Naive B cell (primary cell): ENCODE data around the gene ZBTB38. TPM values are rescaled to one million over a fixed set of nuclear protein-coding genes. Genes with fewer than 3 reads are reported as not detected.

Experiments
- ATAC-seq, 2 donors: fragments of 150-1000 bp; cut with Tn5 transposase; 2 replicates each; pipeline ENCODE4 v1.10.0; 2021; ENCODE audit warnings: low read depth in 2 of 2, mild to moderate bottlenecking in 2 of 2, moderate library complexity in 2 of 2
- DNase-seq: peaks from one replicate; pipeline ENCODE4 v3.0.0; 2022
- H3K27ac Mint-ChIP-seq, 6 donors: one replicate each; pipeline ENCODE4 v1.8.0; 2020 to 2022; ENCODE audit warnings: mild to moderate bottlenecking in 6 of 6, mixed read lengths in 6 of 6, moderate library complexity in 5 of 6, inconsistent platforms in 2 of 6
- H3K27me3 Mint-ChIP-seq, 3 donors: one replicate each; pipeline ENCODE4 v1.8.0; 2021 to 2022; ENCODE audit warnings: mixed read lengths in 3 of 3, mild to moderate bottlenecking in 1 of 3
- H3K36me3 Mint-ChIP-seq, 2 donors: one replicate each; pipeline ENCODE4 v1.8.0; 2020 to 2022; ENCODE audit warnings: mixed read lengths in 2 of 2, inconsistent platforms in 1 of 2, mild to moderate bottlenecking in 1 of 2
- H3K4me1 Mint-ChIP-seq, 3 donors: one replicate each; pipeline ENCODE4 v1.8.0; 2020 to 2022; ENCODE audit warnings: mixed read lengths in 3 of 3, inconsistent platforms in 1 of 3, mild to moderate bottlenecking in 1 of 3, moderate library complexity in 1 of 3
- H3K4me3 Mint-ChIP-seq, 8 donors: one replicate each; pipeline ENCODE4 v1.8.0; 2020 to 2022; ENCODE audit warnings: mild to moderate bottlenecking in 8 of 8, mixed read lengths in 8 of 8, moderate library complexity in 8 of 8, inconsistent platforms in 2 of 8
- H3K9me3 Mint-ChIP-seq, 7 donors: one replicate each; pipeline ENCODE4 v1.8.0; 2020 to 2022; ENCODE audit warnings: mixed read lengths in 7 of 7, mild to moderate bottlenecking in 5 of 7, inconsistent platforms in 2 of 7, moderate library complexity in 1 of 7
- polyA plus RNA-seq, 6 donors: library from polyadenylated mRNA; unstranded; fragments of 300-500 nt; fragmentation: Illumina TruSeq; gene quantifications; one replicate each; pipeline ENCODE4 v1.2.3, GENCODE V29; 2021; ENCODE audit warnings: low read depth in 6 of 6

ZBTB38 gene
- polyA plus RNA-seq, 6 donors from 2014 or later: 15.9 to 48.1 (median 35.4) TPM

DNA sequence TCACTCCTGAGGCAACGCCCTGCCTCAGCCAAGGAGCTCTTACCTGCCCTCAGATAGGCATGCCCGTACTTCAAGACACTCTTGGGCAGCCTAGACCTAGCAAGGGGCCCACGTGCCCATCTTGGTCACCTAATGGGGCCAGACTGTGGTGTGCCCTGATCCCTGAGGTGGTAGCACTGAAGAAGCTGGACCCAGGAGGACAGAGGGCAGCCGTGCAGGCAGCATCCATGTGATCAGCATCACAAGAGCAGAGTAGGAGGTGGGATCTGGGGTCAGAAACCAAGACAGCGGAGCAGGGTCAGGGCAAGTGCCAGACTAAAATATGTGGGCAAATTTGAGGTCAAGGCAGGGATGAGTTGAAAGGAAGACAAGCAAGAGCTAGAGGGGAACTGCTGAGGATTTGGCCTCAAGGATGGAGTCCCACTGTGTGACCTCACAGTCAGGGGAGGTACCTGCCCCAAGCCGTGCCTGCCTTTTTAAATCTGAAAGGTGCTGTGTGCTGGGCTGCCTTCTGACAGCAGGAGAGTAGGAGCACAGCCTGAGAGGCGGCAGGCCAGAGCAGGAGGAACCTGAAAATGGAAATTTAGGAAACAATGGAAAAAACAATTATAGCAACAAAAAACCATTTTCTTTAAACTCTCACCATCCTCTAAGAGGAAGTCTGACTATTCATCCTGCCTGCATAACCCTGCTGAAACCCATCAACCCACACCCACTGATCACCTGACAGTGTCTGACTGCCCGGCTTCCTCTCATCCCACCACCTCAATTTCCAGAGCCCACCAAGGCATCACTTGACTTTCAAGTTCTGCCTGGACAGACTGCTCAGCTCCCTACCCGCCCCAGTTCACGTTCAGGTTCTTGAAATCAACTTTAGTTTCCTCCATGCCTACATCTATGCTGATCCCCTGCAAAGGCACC, 7.3 kb downstream of the ZBTB38 start:
- H3K4me3 Mint-ChIP-seq: no peak overlapping the region
- H3K27me3 Mint-ChIP-seq: no peaks in the 10 kb centered on the region
- peaks cover under 1 to 4% (median 4%) of the 10 kb centered on the region in 3 donors for H3K4me1 Mint-ChIP-seq
- DNase-seq (no peak), ATAC-seq (no peak)
- H3K9me3 Mint-ChIP-seq: peaks cover 0 to 1% (median 0%) of the 10 kb centered on the region in 7 donors
- H3K36me3 Mint-ChIP-seq: no peaks in the 10 kb centered on the region
- H3K27ac Mint-ChIP-seq: peak overlapping the region in 3 of 6 donors; percentile 23 to 60 (median 32)

DNA sequence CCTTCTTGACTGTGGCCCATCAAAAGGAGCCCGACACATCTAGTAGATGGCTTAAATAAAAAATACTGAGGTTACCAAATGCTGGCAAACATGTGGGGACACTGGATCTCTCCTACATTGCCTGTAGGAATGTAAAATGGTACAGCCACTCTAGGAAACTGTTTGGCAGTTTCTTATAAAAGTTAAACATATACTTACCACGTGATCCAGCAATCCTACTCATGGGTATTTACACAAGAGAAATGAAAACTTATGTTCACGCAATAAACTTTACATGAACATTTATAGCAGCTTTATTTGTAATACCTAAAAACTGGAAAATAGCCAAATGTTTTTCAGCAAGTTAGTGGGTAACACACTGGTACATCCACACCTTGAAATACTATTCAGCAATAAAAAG, 9.1 kb downstream of the ZBTB38 start:
- Mint-ChIP-seq H3K4me1 (peaks cover 0 to 4% (median 4%) of the 10 kb centered on the region in 3 donors), H3K27ac (no peak overlapping the region), H3K9me3 (no peaks in the 10 kb centered on the region), H3K36me3 (no peaks in the 10 kb centered on the region), H3K27me3 (no peaks in the 10 kb centered on the region), H3K4me3 (no peak overlapping the region)
- DNase-seq (no peak), ATAC-seq (no peak)

GRCh38 chr3:141378556-141378955, 10.3 kb downstream of the ZBTB38 start:
- Mint-ChIP-seq H3K27me3 (no peaks in the 10 kb centered on the region), H3K9me3 (no peaks in the 10 kb centered on the region), H3K4me3 (no peak overlapping the region), H3K27ac (no peak overlapping the region), H3K4me1 (peaks cover 0 to 4% (median 4%) of the 10 kb centered on the region in 3 donors), H3K36me3 (no peaks in the 10 kb centered on the region)
- ATAC-seq (no peak), DNase-seq (no peak)

DNA sequence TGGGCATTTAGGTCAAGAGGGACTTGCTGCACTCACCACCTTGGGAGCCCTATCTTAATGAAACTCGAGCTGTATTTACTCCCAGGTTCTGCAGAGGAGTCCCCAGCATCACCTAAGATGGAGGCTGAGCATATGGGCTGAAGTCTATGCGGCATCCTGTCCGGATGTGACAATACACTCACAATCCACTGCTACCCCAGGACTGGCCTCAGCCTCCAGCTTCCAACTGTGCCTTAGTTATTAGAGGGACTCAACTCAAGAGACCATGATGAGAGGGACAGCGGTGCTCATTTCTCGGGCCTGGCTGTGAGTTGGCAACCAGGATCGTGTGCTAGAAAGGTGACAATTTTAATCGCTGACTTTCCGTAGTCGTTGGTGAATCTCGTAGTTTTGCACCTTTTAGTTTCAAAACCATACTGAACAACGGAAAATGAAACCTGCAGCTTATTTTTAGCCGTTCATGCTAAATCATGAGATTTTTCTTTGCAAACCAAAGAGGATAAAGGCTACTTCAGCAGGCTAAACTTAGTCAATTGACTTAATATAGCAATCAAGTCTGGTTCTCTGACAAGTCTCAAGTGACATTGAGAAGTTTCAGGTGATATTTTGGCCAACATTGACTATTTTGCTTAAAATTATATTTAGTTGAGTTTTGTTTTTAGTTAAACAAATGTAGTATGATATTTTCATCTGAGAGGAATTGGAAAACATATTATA, 11.1 kb downstream of the ZBTB38 start:
- peaks cover 0 to 4% (median 0%) of the 10 kb centered on the region in 3 donors for H3K27me3 Mint-ChIP-seq
- H3K4me3 Mint-ChIP-seq: peak overlapping the region in 1 of 8 donors; percentile 24
- H3K9me3 Mint-ChIP-seq: no peaks in the 10 kb centered on the region
- no peak for DNase-seq
- H3K36me3 Mint-ChIP-seq: no peaks in the 10 kb centered on the region
- H3K27ac Mint-ChIP-seq: peak overlapping the region in 1 of 6 donors; percentile 70
- peak; percentile 20 to 61 for ATAC-seq
- peaks cover 0 to 4% (median 4%) of the 10 kb centered on the region in 3 donors for H3K4me1 Mint-ChIP-seq

GRCh38 chr3:141380279-141380678, 12.0 kb downstream of the ZBTB38 start:
- peaks cover 0 to 4% (median 4%) of the 10 kb centered on the region in 3 donors for H3K4me1 Mint-ChIP-seq
- no peak for ATAC-seq
- H3K4me3 Mint-ChIP-seq: peak overlapping the region in 1 of 8 donors; percentile 29
- no peaks in the 10 kb centered on the region for H3K36me3 Mint-ChIP-seq
- peak overlapping the region in 1 of 6 donors; percentile 18 for H3K27ac Mint-ChIP-seq
- H3K27me3 Mint-ChIP-seq: peaks cover 0 to 9% (median 0%) of the 10 kb centered on the region in 3 donors
- H3K9me3 Mint-ChIP-seq: no peaks in the 10 kb centered on the region
- no peak for DNase-seq

- Mint-ChIP-seq H3K4me1 (peaks cover 0 to 2% (median 0%) of the 10 kb centered on the region in 3 donors), H3K4me3 (no peak overlapping the region), H3K9me3 (no peaks in the 10 kb centered on the region), H3K27ac (peak overlapping the region in 1 of 6 donors; percentile 18), H3K36me3 (no peaks in the 10 kb centered on the region), H3K27me3 (peaks cover 0 to 9% (median 3%) of the 10 kb centered on the region in 3 donors)
- ATAC-seq (no peak), DNase-seq (no peak)
Measured at GRCh38 chr3:141380987-141381386, 12.7 kb downstream of the ZBTB38 start.

- Mint-ChIP-seq H3K27me3 (peaks cover 0 to 14% (median 4%) of the 10 kb centered on the region in 3 donors), H3K4me1 (no peaks in the 10 kb centered on the region), H3K4me3 (no peak overlapping the region), H3K36me3 (no peaks in the 10 kb centered on the region), H3K27ac (no peak overlapping the region), H3K9me3 (no peaks in the 10 kb centered on the region)
- ATAC-seq (no peak), DNase-seq (no peak)
Measured at GRCh38 chr3:141382571-141382970, 14.3 kb downstream of the ZBTB38 start.

DNA sequence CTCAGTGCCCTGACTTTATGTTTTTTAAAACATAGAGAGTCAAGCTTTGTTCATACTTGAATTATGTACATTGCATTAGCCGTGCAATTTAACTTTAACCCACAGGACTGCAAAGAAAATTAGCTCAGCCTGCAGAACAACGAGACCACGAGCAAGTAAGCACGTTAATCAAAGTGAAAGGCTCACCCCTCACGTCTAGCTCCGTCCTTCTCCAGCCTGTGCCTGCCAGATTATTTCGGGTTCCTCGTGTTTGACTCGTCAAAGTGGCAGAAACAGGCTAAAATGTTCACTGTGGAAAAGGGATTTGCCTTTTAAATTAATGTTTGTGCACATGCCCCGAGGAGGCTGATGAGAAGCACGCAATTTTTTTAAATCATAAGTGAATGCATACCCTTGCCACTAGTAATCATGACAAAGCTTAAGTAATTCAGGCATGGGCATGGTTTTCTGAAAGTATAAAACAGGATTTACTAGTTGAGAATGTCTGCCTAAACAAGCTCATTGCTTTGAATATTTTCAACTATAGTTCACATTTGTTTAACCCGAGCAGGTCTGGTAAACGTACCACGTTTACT, 15.3 kb downstream of the ZBTB38 start:
- Mint-ChIP-seq H3K4me3 (peak overlapping the region in 1 of 8 donors; percentile 25), H3K4me1 (no peaks in the 10 kb centered on the region), H3K27ac (no peak overlapping the region), H3K9me3 (no peaks in the 10 kb centered on the region), H3K27me3 (peaks cover 0 to 14% (median 4%) of the 10 kb centered on the region in 3 donors), H3K36me3 (no peaks in the 10 kb centered on the region)
- DNase-seq (no peak), ATAC-seq (no peak)

GRCh38 chr3:141384157-141384556, 15.9 kb downstream of the ZBTB38 start:
- Mint-ChIP-seq H3K27ac (no peak overlapping the region), H3K27me3 (peaks cover 0 to 14% (median 4%) of the 10 kb centered on the region in 3 donors), H3K4me3 (peak overlapping the region in 1 of 8 donors; percentile 25), H3K9me3 (no peaks in the 10 kb centered on the region), H3K36me3 (no peaks in the 10 kb centered on the region), H3K4me1 (peaks cover 0 to 3% (median 0%) of the 10 kb centered on the region in 3 donors)
- DNase-seq (no peak), ATAC-seq (no peak)

DNA sequence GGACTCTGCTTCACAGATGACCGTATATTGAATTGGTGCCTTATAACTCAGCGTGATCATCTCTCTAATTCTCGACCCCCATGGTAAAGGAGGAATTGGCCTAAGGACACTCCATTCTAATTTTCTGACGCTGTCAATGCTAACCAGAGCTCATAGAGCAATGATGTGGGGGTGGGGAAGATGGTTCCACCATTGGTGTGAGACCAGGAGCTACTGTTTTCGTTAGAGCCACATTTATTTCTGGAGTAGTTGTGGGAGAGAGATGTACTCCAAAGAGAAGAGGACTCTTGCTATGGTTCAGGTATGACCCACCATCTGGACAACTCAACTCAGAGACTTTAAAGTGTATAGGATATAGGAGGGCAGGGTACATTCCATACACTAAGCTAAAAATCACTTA, 16.3 kb downstream of the ZBTB38 start:
- Mint-ChIP-seq H3K36me3 (no peaks in the 10 kb centered on the region), H3K4me1 (peaks cover 0 to 3% (median 0%) of the 10 kb centered on the region in 3 donors), H3K27ac (peak overlapping the region in 1 of 6 donors; percentile 39), H3K27me3 (peaks cover 0 to 14% (median 4%) of the 10 kb centered on the region in 3 donors), H3K9me3 (no peaks in the 10 kb centered on the region), H3K4me3 (peak overlapping the region in 1 of 8 donors; percentile 25)
- ATAC-seq: no peak
- no peak for DNase-seq

- H3K9me3 Mint-ChIP-seq: no peaks in the 10 kb centered on the region
- no peaks in the 10 kb centered on the region for H3K36me3 Mint-ChIP-seq
- H3K27ac Mint-ChIP-seq: peak overlapping the region in 1 of 6 donors; percentile 73
- peaks cover 0 to 3% (median 0%) of the 10 kb centered on the region in 3 donors for H3K4me1 Mint-ChIP-seq
- H3K4me3 Mint-ChIP-seq: peak overlapping the region in 1 of 8 donors; percentile 52
- peaks cover 0 to 14% (median 4%) of the 10 kb centered on the region in 3 donors for H3K27me3 Mint-ChIP-seq
- ATAC-seq (no peak), DNase-seq (no peak)
Measured at GRCh38 chr3:141385406-141386125, 17.3 kb downstream of the ZBTB38 start.

GRCh38 chr3:141386126-141386488, 17.8 kb downstream of the ZBTB38 start:
- no peaks in the 10 kb centered on the region for H3K36me3 Mint-ChIP-seq
- ATAC-seq (no peak), DNase-seq (no peak)
- H3K4me1 Mint-ChIP-seq: peaks cover 0 to 3% (median 0%) of the 10 kb centered on the region in 3 donors
- peak overlapping the region in 1 of 8 donors; percentile 52 for H3K4me3 Mint-ChIP-seq
- H3K9me3 Mint-ChIP-seq: no peaks in the 10 kb centered on the region
- peaks cover 0 to 14% (median 4%) of the 10 kb centered on the region in 3 donors for H3K27me3 Mint-ChIP-seq
- no peak overlapping the region for H3K27ac Mint-ChIP-seq
